Activated CD4-positive, alpha-beta T cell treated with anti-CD3 and anti-CD28 coated beads, Interleukin-2, Interleukin-6, amounts not matched to agents 100 ng/mL and 50 ng/mL, durations not matched to agents 16 hours and 8 hours (primary cell): ENCODE results near the gene TMEM11.

ENCODE experiments used
- DNase-seq: peaks from one replicate; pipeline ENCODE4 v3.0.0-alpha.2; 2020

TMEM11 gene

DNA sequence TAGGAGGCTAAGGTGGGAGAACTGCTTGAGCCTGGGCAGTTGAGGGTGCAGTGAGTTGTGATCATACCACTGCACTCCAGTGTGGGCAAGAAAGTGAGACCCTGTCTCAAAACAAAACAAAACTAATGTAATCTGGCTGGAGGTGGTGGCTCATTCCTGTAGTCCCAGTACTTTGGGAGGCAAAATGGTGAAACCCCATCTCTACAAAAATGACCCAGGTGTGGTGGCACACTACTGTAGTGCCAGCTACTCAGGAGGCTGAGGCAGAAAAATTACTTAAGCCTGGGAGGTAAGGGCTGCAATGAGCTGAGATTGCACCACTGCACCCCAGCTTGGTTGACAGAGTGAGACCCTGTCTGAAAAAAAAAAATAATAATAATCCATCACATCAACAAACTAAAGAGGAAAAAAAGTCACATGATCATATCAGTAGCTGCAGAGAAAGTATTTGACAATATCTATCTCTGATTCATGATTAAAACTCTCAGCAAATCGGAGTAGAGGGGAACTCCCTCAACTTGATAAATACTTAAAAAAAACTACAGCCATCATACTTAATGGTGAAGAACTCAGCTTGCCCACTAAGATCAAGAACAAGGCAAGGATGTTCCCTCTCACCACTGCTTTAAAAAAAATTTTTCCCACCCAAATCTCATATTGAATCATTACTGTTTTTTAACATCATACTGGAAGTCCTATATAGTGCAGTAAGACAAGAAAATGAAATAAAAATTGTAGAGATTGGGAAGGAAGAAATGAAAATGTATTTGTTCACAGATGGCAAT is 56.2 kb downstream of the TMEM11 start:
- peak; percentile 40 for DNase-seq

DNA sequence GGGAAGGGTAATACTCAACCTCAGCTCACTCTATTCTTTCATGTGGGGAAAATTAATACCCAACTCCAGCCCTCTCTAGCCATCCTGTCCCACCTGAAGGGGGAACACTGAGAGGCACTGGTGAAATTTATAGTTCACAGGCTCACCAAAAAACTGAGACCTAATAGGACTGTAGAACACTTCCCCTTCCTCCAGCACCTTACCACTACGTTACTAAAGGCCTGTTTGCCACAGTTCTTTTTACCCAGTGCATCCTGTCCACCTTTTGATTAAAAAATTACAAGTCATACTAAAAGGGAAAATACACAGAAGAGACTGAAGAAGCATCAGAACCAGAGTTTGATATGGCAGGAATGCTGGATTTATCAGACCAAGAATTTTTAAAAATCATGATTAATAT is 61.2 kb downstream of the TMEM11 start:
- no peak for DNase-seq

DNA sequence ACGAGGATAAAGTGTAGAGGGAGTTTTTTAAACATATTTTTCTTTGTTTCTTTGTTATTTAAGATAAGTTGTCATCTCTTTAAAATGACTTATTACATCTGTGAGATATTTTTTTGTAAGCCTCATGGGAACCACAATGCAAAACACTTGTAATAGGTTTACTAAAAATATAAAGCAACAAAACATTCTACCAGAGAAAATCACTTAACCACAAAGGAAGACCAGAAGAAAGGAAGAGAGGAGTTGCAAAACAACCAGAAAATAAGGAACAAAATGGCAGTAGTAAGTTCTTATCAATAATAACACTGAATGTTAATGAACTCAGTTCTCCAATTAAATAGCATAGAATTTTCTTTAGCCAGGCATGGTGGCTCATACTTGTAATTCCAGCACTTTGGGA is 64.3 kb downstream of the TMEM11 start:
- DNase-seq = no peak
